GM12878 (cell line): ENCODE data around the gene ZNF544. TPM values are rescaled to one million over a fixed set of nuclear protein-coding genes. Genes with fewer than 3 reads are reported as not detected.

Experiments
- ATAC-seq: fragments of 200-7000 bp; cut with Tn5 transposase; 3 replicates; pipeline ENCODE4 v1.9.1; 2020; ENCODE audit warnings: mild to moderate bottlenecking, moderate library complexity
- BruUV-seq: library from RNA; stranded (reverse); fragments of 400-500 nt; replicated peaks from 2 replicates; lab custom pipeline; 2021; lab: Mats Ljungman, UMichigan
- CTCF ChIA-PET: fragments of 300-600 bp; sonication (Branson Sonifier 250); formaldehyde crosslinking; extraction: SDS; loops from one replicate; lab custom pipeline; 2021; ENCODE audit warnings: inconsistent platforms; lab: Yijun Ruan, JAX
- POLR2A ChIA-PET: fragments of 350-600 bp; formaldehyde crosslinking; extraction: SDS; loops from one replicate; lab custom pipeline; 2021; ENCODE audit warnings: inconsistent platforms; lab: Charles Lee
- RAD21 ChIA-PET: fragments of 300-600 bp; sonication (Branson Sonifier 250); formaldehyde crosslinking; loops from one replicate; lab custom pipeline; 2023; ENCODE audit warnings: antibody characterized with exemption; ENCODE audit not compliant: unreplicated experiment; lab: Charles Lee
- SMC1A ChIA-PET: fragments of 300-600 bp; sonication (Branson Sonifier 250); formaldehyde crosslinking; loops from one replicate; lab custom pipeline; 2023; ENCODE audit not compliant: unreplicated experiment, uncharacterized antibody; lab: Charles Lee
- DNase-seq: peaks from one replicate; pipeline ENCODE4 v3.0.0-alpha.2; 2011; ENCODE audit warnings: low read depth, low spot score
- FAIRE-seq: peaks from 3 replicates; lab custom pipeline; 2011; peaks lifted over from hg19 to GRCh38; lab: Jason Lieb, UNC
- H2AFZ ChIP-seq: 2 replicates; pipeline ENCODE4 v1.6.0; 2011; ENCODE audit warnings: low read depth, low read length, control low read depth; ENCODE audit not compliant: control insufficient read depth
- H3K27ac ChIP-seq: 2 replicates; pipeline ENCODE4 v1.5.1; 2011; ENCODE audit warnings: control low read depth; ENCODE audit not compliant: control insufficient read depth, insufficient read depth
- H3K27me3 ChIP-seq, 2 experiments: replicated peaks in 1 of 2; 2 replicates each; pipeline versions ENCODE4 v1.6.0 to v1.6.1; 2011; ENCODE audit warnings: low read length in 1 of 2; ENCODE audit not compliant: control insufficient read depth in 2 of 2, insufficient read depth in 2 of 2
- H3K36me3 ChIP-seq, 2 experiments: 2 replicates each; pipeline ENCODE4 v1.5.1; 2011; ENCODE audit warnings: low read length in 1 of 2; ENCODE audit not compliant: control insufficient read depth in 2 of 2, insufficient read depth in 2 of 2
- H3K4me1 ChIP-seq: 2 replicates; pipeline ENCODE4 v1.6.1; 2011; ENCODE audit warnings: mild to moderate bottlenecking, low read length, moderate library complexity, mixed read lengths; ENCODE audit not compliant: control insufficient read depth, insufficient read depth
- H3K4me2 ChIP-seq: 2 replicates; pipeline ENCODE4 v1.6.0; 2011; ENCODE audit warnings: control low read depth; ENCODE audit not compliant: control insufficient read depth, insufficient read depth
- H3K4me3 ChIP-seq: fragments of 200-600 bp; sonication (generic); 2 replicates; pipeline ENCODE4 v1.5.1; 2016
- H3K79me2 ChIP-seq: 2 replicates; pipeline ENCODE4 v1.6.0; 2011; ENCODE audit warnings: low read length; ENCODE audit not compliant: control insufficient read depth, insufficient read depth
- H3K9ac ChIP-seq: 2 replicates; pipeline ENCODE4 v1.8.0; 2011; ENCODE audit warnings: low read length, control low read depth, mixed read lengths; ENCODE audit not compliant: control insufficient read depth, insufficient read depth
- H3K9me3 ChIP-seq: replicated peaks from 3 replicates; pipeline ENCODE4 v1.5.1; 2011; ENCODE audit warnings: mild to moderate bottlenecking, low read length; ENCODE audit not compliant: control insufficient read depth, insufficient read depth
- H4K20me1 ChIP-seq: 2 replicates; pipeline ENCODE4 v1.6.0; 2011; ENCODE audit not compliant: control insufficient read depth, insufficient read depth
- BHLHE40 ChIP-seq, 2 experiments: fragments of 450-650 bp in 1 of 2; IDR thresholded peaks; 2 replicates each; pipeline ENCODE4 v1.6.1; 2011 to 2017; ENCODE audit warnings: low read depth in 2 of 2, borderline replicate concordance in 1 of 2, improper control_type of control experiment in 1 of 2, low read length in 1 of 2, mild to moderate bottlenecking in 1 of 2
- IRF4 ChIP-seq: IDR thresholded peaks from 2 replicates; pipeline ENCODE4 v1.6.1; 2011; ENCODE audit warnings: low read depth, low read length
- MYC ChIP-seq: IDR thresholded peaks from 2 replicates; pipeline ENCODE4 v1.6.1; 2011; ENCODE audit warnings: mild to moderate bottlenecking, low read length, moderate library complexity, inconsistent platforms; ENCODE audit not compliant: insufficient read depth, insufficient replicate concordance, insufficient read length, severe bottlenecking
- NFYB ChIP-seq: IDR thresholded peaks from 2 replicates; pipeline ENCODE4 v1.6.1; 2011; ENCODE audit warnings: low read depth, mild to moderate bottlenecking, low read length, improper control_type of control experiment, moderate library complexity; ENCODE audit not compliant: insufficient read depth
- NR2F1 ChIP-seq: fragments of 450-650 bp; conservative IDR thresholded peaks from 2 replicates; pipeline ENCODE4 v1.6.1; 2017; ENCODE audit warnings: mild to moderate bottlenecking
- RAD21 ChIP-seq: IDR thresholded peaks from 2 replicates; pipeline ENCODE4 v1.6.1; 2011; ENCODE audit warnings: mild to moderate bottlenecking, low read depth, low read length, moderate library complexity; ENCODE audit not compliant: insufficient read depth
- RUNX3 ChIP-seq: IDR thresholded peaks from 2 replicates; pipeline ENCODE4 v1.6.1; 2012; ENCODE audit warnings: low read length, inconsistent platforms
- SREBF2 ChIP-seq: IDR thresholded peaks from 2 replicates; pipeline ENCODE4 v1.6.1; 2012; ENCODE audit warnings: mild to moderate bottlenecking, low read length
- ZNF217 ChIP-seq: fragments of 450-650 bp; IDR thresholded peaks from 2 replicates; pipeline ENCODE4 v1.6.1; 2017; ENCODE audit warnings: antibody characterized with exemption, mild to moderate bottlenecking
- ZNF622 ChIP-seq: fragments of 450-650 bp; IDR thresholded peaks from 2 replicates; pipeline ENCODE4 v1.6.1; 2017; ENCODE audit warnings: mild to moderate bottlenecking, inconsistent platforms
- WGBS: methylation state at CpG from one replicate; pipeline ENCODE4 v1.1.6; 2016; ENCODE audit warnings: low lambda C conversion rate; ENCODE audit not compliant: insufficient replicate concordance, insufficient coverage; ENCODE audit errors: missing lambda C conversion rate; 5-methylcytosine and 5-hydroxymethylcytosine counted together
- in situ Hi-C: fragments of 300-500 bp; cut with MboI; formaldehyde crosslinking; loops from 9 replicates; pipeline ENCODE4 v1.14.3; 2018; ENCODE audit warnings: mixed read lengths
- intact Hi-C: fragments of 100-400 bp; cut with micrococcal nuclease; formaldehyde crosslinking; loops from one replicate; pipeline ENCODE4 v1.14.2; 2022; ENCODE audit not compliant: unreplicated experiment
- polyA plus RNA-seq, 11 experiments: library from polyadenylated mRNA; depleted of rRNA in 4 of 11; unstranded in 6 of 11; stranded (reverse) in 5 of 11; fragments of >200 nt; fragmentation: Nextera tagmentation in 4 of 11; fragmentation: Illumina TruSeq in 1 of 11; extraction: Ambion mirVana in 4 of 11; extraction: Trizol in 1 of 11; gene quantifications; 1 replicate in 1 of 11; 2 replicates in 10 of 11; pipeline versions ENCODE4 v1.2.1 to v1.2.3, GENCODE V29; 2011 to 2016; ENCODE audit warnings: inconsistent platforms in 2 of 11, missing spikeins in 2 of 11, low read depth in 1 of 11
- total RNA-seq, 4 experiments: library from RNA; depleted of rRNA in 3 of 4; stranded (reverse); fragments of >200 nt in 3 of 4; fragmentation: Illumina TruSeq in 1 of 4; extraction: Trizol in 1 of 4; gene quantifications; 2 replicates each; pipeline versions ENCODE4 v1.2.1 to v1.2.3, GENCODE V29; 2013 to 2021
- TF ChIP-seq, protein P1 (sequence below), 3 experiments: IDR thresholded peaks in 2 of 3; conservative IDR thresholded peaks in 1 of 3; 2 replicates each; pipeline ENCODE4 v1.5.1; 2011; ENCODE audit warnings: low read depth in 3 of 3, low read length in 3 of 3, mild to moderate bottlenecking in 3 of 3, control low read depth in 2 of 3, moderate library complexity in 2 of 3, inconsistent platforms in 1 of 3, mixed read lengths in 1 of 3; ENCODE audit not compliant: control insufficient read depth in 2 of 3, insufficient read depth in 1 of 3; ENCODE audit errors: extremely low read depth in 1 of 3
- TF ChIP-seq, protein P2 (sequence below): IDR thresholded peaks from 2 replicates; pipeline ENCODE4 v1.6.1; 2012; ENCODE audit warnings: low read depth, low read length, improper control_type of control experiment

The ZNF544 gene
- total and polyA plus RNA-seq, 10 of the 15 experiments (the other 5 are each of a cell fraction or from before 2014, with no cell fraction given), result 27.3 to 70.1 (median 42.6) TPM

DNA sequence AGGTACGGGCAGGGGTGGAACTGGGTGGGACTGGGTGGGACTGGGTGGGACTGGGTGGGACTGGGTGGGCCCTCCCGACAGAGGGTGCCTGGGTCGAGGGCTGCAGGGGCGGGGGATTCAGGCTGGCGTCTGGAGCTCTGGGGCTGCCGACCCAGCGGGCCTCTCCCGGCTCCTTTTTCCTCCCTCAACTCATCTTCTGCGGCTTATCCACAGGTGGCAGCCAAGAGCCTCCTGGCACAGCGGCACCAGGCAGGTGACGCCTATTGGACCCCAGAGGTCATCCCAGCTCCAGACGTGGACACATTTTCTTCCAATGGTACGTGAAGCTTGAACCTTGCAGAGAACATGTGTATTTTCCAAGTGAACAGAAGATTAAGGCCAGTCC is 533 bp downstream of the ZNF544 start:
- H4K20me1 ChIP-seq, result no peaks in the 10 kb centered on the region
- peaks cover 23% of the 10 kb centered on the region; the same call in 2 of the 3 replicates for H3K9me3 ChIP-seq
- ChIA-PET CTCF (interaction anchor here (0.8 to 1.5 kb wide), 3 partner anchors 77 to 291 kb away, joined by 3 to 5 read pairs (median 3); partner anchors contain the start of gene ZBTB45), SMC1A (interaction anchor here (0.8 to 1.5 kb wide), 2 partner anchors 134 to 291 kb away, joined by 3 to 4 read pairs; partner anchors contain the start of gene ZNF497), POLR2A (interaction anchor here (0.6 to 1.1 kb wide), 2 partner anchors 51 to 272 kb away, joined by 3 to 4 read pairs; no protein-coding TSS in a partner anchor), RAD21 (no interaction called here)
- H3K27ac ChIP-seq, result peak overlapping the region; percentile 88
- in situ Hi-C loops, result no loop called here
- H3K79me2 ChIP-seq, result peaks cover 25% of the 10 kb centered on the region
- no peaks in the 10 kb centered on the region for H3K27me3 ChIP-seq
- intact Hi-C loops, result loop anchor here (10.0 kb wide), 1 partner anchor 76 kb away; the partner anchor contains the start of gene ERVK3-1
- peak overlapping the region; percentile 85 for H3K4me3 ChIP-seq
- no peak overlapping the region; the same call in 1 of the 2 replicates for H2AFZ ChIP-seq
- TF ChIP-seq, protein P1, sequence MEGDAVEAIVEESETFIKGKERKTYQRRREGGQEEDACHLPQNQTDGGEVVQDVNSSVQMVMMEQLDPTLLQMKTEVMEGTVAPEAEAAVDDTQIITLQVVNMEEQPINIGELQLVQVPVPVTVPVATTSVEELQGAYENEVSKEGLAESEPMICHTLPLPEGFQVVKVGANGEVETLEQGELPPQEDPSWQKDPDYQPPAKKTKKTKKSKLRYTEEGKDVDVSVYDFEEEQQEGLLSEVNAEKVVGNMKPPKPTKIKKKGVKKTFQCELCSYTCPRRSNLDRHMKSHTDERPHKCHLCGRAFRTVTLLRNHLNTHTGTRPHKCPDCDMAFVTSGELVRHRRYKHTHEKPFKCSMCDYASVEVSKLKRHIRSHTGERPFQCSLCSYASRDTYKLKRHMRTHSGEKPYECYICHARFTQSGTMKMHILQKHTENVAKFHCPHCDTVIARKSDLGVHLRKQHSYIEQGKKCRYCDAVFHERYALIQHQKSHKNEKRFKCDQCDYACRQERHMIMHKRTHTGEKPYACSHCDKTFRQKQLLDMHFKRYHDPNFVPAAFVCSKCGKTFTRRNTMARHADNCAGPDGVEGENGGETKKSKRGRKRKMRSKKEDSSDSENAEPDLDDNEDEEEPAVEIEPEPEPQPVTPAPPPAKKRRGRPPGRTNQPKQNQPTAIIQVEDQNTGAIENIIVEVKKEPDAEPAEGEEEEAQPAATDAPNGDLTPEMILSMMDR (IDR thresholded peaks at IDR 0.05 in 2 of 3, conservative IDR thresholded peaks at IDR 0.05 in 1 of 3; ENCODE audit: control insufficient read depth in 2 of 3, extremely low read depth in 1 of 3, insufficient read depth in 1 of 3, low read depth in 3 of 3, low read length in 3 of 3), result peak; percentile 26 to 44 (median 42); a peak in 4 of 6 replicates
- 0 out of 2 replicates have a peak, but pooled peaks have one; percentile 41 for TF ChIP-seq NFYB
- TF ChIP-seq RUNX3, result 0 out of 2 replicates have a peak, but pooled peaks have one; percentile 16
- no peak for TF ChIP-seq MYC
- no peak for TF ChIP-seq IRF4
- TF ChIP-seq RAD21, result peak; percentile 50
- TF ChIP-seq BHLHE40 (IDR thresholded peaks at IDR 0.05; ENCODE audit: borderline replicate concordance in 1 of 2, low read depth in 2 of 2, low read length in 1 of 2), result peak in 1 of 2 experiments; percentile 8; a peak in 1 of 4 replicates
- TF ChIP-seq ZNF622, result no peak
- TF ChIP-seq SREBF2, result no peak
- TF ChIP-seq NR2F1, result peak; percentile 38; the same call in 1 of the 2 replicates
- TF ChIP-seq, protein P2, sequence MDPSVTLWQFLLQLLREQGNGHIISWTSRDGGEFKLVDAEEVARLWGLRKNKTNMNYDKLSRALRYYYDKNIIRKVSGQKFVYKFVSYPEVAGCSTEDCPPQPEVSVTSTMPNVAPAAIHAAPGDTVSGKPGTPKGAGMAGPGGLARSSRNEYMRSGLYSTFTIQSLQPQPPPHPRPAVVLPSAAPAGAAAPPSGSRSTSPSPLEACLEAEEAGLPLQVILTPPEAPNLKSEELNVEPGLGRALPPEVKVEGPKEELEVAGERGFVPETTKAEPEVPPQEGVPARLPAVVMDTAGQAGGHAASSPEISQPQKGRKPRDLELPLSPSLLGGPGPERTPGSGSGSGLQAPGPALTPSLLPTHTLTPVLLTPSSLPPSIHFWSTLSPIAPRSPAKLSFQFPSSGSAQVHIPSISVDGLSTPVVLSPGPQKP, result no peak
- TF ChIP-seq ZNF217, result no peak
- no TSS peak for BruUV-seq
- peak overlapping the region; percentile 72 for H3K4me2 ChIP-seq
- peaks cover 9% of the 10 kb centered on the region for H3K4me1 ChIP-seq
- 42% methylated on average over 8 of the region's 13 CpGs for WGBS
- peak overlapping the region; percentile 90; the same call in 1 of the 2 replicates for H3K9ac ChIP-seq
- H3K36me3 ChIP-seq, result peaks cover 15 to 32% of the 10 kb centered on the region in 2 experiments
- no peak for DNase-seq
- ATAC-seq, result peak; percentile 59
- no peak for FAIRE-seq
